ENCODE results near the gene ZNF234.

DNA sequence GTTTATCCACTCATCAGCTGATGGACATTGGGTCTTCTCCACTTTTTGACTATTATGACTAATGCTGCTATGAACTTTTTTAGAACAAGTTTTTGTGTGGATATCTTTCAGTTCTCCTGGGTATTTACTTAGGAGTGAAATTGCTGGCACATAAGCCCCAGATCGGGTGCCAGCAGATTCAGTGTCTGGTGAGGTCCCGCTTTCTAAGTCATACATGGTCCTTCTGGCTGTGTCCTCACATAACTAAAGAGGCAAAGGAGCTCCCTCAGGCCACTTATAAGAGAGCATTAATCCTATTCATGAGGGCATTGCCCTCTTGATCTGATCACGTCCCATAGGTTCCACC lies 22.9 kb downstream of the ZNF234 start:
- TF ChIP-seq ZNF416 (CRISPR knock-in tag; IDR thresholded peaks at IDR 0.05) (no peak), TEAD4 (CRISPR knock-in tag; IDR thresholded peaks at IDR 0.05) (no peak), MXD4 (CRISPR knock-in tag; IDR thresholded peaks at IDR 0.05; ENCODE audit: borderline replicate concordance) (no peak), ZNF263 (CRISPR knock-in tag; IDR thresholded peaks at IDR 0.05; ENCODE audit: low read depth) (no peak), GABPB1 (CRISPR knock-in tag; IDR thresholded peaks at IDR 0.05) (no peak)
- TF ChIP-seq, protein P1, sequence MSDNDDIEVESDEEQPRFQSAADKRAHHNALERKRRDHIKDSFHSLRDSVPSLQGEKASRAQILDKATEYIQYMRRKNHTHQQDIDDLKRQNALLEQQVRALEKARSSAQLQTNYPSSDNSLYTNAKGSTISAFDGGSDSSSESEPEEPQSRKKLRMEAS (CRISPR knock-in tag; IDR thresholded peaks at IDR 0.05), result no peak
- TF ChIP-seq, protein P2, sequence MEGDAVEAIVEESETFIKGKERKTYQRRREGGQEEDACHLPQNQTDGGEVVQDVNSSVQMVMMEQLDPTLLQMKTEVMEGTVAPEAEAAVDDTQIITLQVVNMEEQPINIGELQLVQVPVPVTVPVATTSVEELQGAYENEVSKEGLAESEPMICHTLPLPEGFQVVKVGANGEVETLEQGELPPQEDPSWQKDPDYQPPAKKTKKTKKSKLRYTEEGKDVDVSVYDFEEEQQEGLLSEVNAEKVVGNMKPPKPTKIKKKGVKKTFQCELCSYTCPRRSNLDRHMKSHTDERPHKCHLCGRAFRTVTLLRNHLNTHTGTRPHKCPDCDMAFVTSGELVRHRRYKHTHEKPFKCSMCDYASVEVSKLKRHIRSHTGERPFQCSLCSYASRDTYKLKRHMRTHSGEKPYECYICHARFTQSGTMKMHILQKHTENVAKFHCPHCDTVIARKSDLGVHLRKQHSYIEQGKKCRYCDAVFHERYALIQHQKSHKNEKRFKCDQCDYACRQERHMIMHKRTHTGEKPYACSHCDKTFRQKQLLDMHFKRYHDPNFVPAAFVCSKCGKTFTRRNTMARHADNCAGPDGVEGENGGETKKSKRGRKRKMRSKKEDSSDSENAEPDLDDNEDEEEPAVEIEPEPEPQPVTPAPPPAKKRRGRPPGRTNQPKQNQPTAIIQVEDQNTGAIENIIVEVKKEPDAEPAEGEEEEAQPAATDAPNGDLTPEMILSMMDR (IDR thresholded peaks at IDR 0.05), result no peak
- TF ChIP-seq, protein P3, sequence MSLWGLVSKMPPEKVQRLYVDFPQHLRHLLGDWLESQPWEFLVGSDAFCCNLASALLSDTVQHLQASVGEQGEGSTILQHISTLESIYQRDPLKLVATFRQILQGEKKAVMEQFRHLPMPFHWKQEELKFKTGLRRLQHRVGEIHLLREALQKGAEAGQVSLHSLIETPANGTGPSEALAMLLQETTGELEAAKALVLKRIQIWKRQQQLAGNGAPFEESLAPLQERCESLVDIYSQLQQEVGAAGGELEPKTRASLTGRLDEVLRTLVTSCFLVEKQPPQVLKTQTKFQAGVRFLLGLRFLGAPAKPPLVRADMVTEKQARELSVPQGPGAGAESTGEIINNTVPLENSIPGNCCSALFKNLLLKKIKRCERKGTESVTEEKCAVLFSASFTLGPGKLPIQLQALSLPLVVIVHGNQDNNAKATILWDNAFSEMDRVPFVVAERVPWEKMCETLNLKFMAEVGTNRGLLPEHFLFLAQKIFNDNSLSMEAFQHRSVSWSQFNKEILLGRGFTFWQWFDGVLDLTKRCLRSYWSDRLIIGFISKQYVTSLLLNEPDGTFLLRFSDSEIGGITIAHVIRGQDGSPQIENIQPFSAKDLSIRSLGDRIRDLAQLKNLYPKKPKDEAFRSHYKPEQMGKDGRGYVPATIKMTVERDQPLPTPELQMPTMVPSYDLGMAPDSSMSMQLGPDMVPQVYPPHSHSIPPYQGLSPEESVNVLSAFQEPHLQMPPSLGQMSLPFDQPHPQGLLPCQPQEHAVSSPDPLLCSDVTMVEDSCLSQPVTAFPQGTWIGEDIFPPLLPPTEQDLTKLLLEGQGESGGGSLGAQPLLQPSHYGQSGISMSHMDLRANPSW (CRISPR knock-in tag; conservative IDR thresholded peaks at IDR 0.05; ENCODE audit: low read depth), result no peak
- TF ChIP-seq, protein P4, sequence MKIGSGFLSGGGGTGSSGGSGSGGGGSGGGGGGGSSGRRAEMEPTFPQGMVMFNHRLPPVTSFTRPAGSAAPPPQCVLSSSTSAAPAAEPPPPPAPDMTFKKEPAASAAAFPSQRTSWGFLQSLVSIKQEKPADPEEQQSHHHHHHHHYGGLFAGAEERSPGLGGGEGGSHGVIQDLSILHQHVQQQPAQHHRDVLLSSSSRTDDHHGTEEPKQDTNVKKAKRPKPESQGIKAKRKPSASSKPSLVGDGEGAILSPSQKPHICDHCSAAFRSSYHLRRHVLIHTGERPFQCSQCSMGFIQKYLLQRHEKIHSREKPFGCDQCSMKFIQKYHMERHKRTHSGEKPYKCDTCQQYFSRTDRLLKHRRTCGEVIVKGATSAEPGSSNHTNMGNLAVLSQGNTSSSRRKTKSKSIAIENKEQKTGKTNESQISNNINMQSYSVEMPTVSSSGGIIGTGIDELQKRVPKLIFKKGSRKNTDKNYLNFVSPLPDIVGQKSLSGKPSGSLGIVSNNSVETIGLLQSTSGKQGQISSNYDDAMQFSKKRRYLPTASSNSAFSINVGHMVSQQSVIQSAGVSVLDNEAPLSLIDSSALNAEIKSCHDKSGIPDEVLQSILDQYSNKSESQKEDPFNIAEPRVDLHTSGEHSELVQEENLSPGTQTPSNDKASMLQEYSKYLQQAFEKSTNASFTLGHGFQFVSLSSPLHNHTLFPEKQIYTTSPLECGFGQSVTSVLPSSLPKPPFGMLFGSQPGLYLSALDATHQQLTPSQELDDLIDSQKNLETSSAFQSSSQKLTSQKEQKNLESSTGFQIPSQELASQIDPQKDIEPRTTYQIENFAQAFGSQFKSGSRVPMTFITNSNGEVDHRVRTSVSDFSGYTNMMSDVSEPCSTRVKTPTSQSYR (CRISPR knock-in tag; IDR thresholded peaks at IDR 0.05), result no peak

All from WTC11 (cell line).